NCI-H146 treated with DMSO at 0.1 percent for 48 hours (cell line): ENCODE measurements around the gene LCN2.

ENCODE experiments used
- DNase-seq: peaks from one replicate; lab custom pipeline; 2025; ENCODE audit not compliant: unreplicated experiment; lab: John Stamatoyannopoulos, UW

The LCN2 gene

DNA sequence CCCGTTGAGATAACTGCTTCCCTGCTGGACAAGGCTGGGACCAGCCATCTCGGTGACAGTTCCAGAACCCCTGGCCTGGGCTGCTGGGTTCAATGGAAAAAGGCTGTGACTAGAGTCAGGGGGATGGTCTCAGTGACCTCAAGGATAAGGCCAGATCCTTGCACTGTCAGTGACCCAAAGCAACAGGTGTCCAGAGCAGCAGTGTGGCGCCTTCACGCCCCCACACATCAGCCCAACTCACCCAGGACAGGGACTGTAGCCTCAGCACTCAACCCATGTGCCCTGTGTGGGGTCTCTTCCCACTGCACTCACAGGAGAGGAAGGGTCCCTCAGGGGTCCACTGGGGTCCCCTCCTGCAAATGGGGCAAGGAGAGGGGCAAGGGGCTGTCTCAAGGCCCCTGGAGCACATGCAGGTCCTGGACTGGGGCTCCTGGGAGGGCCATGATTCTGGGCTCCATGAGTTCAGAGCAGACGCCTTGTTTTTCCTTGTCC lies 698 bp upstream of the LCN2 start:
- DNase-seq: no peak

DNA sequence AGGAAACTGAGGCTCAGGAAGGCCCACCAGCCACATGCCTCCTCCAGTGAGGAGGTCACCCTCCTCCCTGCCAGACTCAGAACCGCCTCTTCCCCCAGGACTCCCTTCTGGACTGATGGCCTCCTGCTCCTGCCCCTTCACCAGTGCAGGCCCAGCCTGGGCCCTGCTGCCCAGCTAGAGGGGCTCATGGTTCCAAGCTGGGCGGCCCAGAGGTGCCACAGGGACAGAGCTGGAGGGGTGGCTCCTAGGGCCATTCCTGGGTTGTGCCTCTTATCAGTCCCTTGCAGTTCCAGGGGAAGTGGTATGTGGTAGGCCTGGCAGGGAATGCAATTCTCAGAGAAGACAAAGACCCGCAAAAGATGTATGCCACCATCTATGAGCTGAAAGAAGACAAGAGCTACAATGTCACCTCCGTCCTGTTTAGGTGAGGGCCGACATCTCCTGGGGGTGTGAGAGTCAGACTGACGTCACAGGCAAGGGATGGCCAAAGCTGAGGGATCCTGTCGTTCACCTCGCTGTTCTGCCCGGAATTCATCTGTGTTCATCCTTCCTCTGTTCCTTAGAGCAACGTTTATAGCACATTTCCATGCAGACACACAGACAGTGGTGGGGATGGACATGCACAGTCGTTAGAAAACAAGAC lies 819 bp downstream of the LCN2 start:
- no peak for DNase-seq

GRCh38 chr9:128150594-128151308 lies 1.5 kb downstream of the LCN2 start:
- DNase-seq: no peak

GRCh38 chr9:128151309-128152132 lies 2.3 kb downstream of the LCN2 start:
- DNase-seq: no peak

DNA sequence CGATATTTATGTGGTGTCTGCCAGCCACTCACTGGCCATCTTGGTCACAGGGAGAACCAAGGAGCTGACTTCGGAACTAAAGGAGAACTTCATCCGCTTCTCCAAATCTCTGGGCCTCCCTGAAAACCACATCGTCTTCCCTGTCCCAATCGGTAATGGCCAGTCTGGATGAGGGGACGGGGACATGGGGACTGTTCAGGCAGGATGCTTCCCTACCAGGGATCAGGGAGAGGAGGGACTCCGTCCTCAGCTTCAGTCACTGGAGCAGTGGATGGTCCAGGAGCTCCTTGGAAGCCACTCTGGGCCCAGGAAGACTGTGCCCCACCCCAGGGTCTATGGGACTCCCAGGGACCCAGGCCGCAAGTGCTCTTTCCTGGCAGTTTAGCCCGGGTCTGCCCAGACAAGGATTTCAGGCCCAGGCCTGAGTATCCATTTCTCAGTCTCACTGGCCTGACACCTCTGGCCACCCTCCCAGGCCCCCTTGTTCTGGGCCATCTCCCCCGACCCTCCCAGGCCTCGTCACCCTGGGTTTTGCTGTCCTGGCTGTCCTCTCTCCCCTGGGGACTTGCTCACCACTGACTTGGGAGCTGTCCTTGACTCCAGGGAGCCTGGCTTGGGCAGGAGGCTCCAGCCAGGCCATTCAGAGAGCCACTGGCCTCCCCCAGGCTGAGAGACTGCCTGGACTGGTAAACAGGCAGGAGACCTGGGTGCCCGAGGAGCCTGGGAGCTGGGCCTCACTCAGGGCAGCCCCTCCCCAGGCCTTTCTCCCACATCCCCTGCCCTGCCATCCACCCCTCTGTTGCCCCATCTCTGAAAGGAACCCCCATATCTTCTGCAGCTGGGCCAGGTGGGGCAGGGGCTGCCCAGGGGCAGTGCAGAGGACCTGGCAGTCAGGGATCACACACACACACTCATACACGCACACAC lies 3.1 kb downstream of the LCN2 start:
- DNase-seq: no peak

DNA sequence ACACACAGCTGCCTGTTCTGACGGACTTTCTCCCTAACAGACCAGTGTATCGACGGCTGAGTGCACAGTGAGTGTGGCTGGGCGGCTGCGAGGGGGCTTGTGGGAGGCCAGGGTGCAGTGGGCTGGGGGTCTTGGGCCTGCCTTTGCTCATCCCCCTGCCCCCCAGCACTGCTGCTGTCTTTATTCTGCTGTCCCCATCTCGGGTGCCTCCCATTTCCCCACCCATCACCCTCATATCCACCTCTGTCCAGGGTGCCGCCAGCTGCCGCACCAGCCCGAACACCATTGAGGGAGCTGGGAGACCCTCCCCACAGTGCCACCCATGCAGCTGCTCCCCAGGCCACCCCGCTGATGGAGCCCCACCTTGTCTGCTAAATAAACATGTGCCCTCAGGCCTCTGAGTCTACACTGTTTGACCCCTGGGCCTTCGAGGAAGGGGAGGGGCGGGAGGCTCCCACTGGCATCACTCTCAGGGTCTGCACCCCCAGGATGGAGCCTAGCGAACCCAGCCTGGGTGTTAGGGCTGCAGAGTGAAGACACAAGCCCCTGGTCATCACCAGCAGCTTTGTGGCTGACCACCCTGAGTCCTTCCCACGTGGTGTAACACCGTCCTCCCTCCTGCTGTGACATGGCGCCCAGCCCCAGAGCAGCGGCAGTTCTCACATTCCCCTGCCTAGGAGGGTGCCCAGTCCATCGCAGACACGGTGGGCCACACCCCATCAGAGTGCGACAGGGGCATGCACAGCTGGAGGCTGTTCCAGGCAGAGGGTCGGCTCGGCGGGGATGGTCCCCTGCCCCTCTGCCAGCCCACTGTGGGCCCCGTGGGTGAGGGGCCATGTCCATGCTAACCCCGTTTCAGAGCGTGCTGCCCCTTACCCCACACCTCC lies 4.0 kb downstream of the LCN2 start:
- no peak for DNase-seq

GRCh38 chr9:128153947-128154695 lies 4.9 kb downstream of the LCN2 start:
- no peak for DNase-seq

DNA sequence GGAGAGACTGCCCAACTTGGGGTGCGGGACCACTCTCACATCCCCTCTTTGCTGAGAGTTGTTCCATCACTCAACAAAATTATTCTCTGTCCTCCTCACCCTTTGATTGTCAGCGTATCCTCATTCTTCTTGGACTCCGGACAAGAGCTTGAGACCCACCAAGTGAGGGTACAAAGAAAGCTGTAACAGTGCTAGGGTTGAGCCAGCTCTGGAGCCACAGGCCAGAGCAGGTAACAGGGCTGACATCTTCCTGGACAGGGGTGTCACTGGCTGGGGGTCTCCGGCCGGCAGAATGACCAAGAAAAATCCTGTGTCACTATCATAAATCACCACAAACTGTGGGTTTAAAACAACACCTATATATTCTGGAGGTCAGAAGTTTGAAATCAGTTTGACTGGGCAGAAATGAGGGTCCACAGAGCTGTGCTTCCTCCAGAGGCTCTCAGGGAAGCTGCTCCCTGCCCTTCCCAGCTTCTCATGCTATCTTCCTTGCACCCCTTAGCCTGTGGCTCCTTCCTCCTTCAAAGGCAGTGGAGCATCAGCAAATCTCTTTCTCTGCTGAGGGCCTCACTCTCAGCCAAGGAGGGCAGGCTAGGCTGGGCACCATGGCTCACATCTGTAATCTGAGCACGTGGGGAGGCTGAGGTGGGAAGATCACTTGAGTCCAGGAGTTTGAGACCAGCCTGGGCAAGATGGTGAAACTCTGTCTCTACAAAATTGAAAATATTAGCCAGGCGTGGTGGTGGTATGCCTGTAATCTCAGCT lies 6.7 kb downstream of the LCN2 start:
- DNase-seq: no peak

DNA sequence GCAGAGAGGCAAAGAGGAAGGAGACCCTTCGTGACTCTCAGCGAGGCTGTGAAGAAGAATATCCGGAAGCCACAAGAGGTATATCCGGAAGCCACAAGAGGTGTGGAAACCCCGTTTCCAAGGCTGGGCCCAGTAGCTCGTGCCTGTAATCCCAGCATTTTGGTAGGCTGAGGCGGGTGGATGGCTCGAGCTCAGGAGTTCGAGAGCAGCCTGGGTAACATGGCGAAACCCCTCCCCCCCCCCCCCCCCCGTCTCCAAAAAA lies 10.2 kb downstream of the LCN2 start:
- DNase-seq: no peak

GRCh38 chr9:128159784-128160602 lies 10.7 kb downstream of the LCN2 start, which contains the start of gene BBLN:
BBLN (plus strand) TSS chr9:128160265; CDS start chr9:128160408, 143 bp downstream.
- DNase-seq: peak; percentile 60

DNA sequence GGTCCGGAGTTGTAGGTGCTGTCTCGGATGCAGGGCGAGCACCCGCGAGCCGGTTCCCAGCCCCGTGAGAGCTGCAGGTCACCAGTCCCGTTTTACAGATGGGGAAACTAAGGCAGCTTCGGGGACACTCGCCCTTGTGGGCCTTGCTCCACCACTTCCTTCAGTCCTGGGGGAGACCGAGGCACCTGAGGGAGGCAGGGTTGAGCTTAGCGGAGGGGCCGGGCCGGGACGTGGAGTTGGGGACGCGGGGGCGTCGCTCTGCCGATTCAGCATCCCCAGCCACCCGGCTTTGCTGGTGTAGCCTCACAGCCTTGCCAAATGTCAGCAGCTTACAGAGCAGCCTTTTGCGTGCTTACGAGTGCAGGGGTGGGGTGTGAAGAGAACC lies 11.3 kb downstream of the LCN2 start:
- DNase-seq: no peak

DNA sequence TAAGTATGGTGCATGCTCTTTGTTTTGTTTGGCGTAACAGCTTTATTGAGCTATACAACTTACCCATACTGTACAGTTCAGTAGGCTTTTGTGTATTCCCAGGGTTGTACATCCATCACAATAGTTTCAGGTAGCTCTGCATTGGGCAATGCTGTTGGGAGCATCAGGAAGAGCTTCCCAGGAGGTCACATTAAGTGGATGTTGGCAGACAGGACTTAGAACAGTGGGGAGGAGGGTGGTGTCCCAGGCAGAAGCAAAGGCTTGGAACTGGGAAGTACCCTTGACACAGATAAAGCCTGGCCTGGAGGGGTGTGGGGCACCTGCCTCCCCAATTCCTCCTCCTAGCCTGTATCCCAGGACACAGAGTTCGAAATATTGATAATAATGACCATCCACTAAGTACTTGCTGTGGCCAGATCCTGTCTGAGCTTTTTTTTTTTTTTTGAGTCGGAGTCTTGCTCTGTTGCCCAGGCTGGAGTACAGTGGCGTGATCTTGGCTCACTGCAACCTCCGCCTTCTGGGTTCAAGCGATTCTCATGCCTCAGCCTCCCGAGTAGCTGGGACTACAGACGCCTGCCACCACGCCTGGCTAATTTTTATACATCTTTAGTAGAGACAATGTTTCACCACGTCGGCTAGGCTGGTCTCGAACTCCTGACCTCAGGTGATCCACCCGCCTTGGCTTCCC lies 12.1 kb downstream of the LCN2 start:
- DNase-seq: no peak

DNA sequence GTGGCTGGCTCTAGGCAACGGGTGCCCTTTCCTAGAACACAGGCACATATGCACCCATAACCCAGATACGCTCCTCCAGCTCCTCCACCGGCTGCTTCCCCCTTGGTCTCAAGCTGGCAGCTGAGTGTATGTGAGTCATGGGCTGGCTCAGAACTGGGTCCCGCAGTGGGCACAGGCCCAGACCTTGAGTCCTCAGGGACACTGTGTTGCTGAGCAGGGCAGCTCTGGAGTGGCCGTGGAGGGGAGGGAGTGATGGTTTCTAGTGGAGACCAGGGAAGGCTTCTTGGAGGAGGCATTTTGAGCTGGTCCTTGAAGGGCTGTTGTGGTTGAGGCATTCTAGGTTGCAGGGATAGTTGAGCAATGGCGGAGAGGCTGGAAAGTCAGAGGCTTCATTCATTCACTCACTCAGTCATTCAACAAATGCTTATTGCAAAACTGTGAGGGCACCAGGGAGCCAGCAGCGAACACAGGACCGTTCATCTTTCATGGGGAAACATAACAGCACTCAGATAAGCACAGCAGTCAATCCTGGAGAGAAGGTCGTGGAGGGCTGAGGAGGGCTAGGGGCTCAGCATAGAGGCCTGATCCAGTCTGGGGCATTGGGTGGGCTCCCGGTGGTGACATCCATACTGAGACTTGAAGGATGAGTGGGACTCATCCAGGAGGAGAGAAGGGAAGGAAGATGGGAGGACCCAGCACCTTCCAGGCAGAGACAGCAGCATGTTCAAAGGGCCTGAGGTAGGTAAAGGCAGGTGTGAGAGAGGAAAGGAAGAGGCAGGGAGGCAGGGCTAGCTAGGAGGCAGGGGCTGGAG lies 13.2 kb downstream of the LCN2 start:
- DNase-seq: no peak

- no peak for DNase-seq
Observed at GRCh38 chr9:128163027-128163515, 13.8 kb downstream of the LCN2 start.

GRCh38 chr9:128163523-128164306 lies 14.5 kb downstream of the LCN2 start:
- no peak for DNase-seq
